ENCODE data around the gene ZBTB16. TPM values are rescaled to one million over a fixed set of nuclear protein-coding genes. Genes with fewer than 3 reads are reported as not detected.

Gene ZBTB16
- total RNA-seq, 1 donor from 2014 or later: 39.4 TPM

DNA sequence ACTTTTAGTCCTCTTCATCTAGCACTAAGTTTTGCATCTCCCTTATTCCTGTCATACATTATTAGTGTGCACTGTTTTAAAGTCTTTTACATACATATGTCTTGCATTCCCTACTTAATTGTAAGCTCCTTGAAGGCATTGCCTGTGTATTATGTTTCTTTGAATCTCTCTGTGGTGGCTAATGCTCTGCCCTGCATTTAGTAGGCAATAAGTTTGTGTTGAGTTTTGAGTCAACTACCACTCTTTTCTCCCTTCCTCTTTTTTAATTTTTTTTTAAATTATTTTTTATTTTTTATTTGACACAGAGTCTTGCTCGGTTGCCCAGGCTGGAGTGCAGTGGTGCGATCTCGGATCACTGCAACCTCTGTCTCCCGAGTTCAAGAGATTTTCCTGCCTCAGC, 78.9 kb downstream of the ZBTB16 start:
- no peak overlapping the region for H3K4me3 Mint-ChIP-seq
- no peak overlapping the region for H3K27ac Mint-ChIP-seq (ENCODE audit: unreplicated experiment)
- no peaks in the 10 kb centered on the region for H3K27me3 Mint-ChIP-seq (ENCODE audit: low read depth)
- H3K9me3 Mint-ChIP-seq: no peaks in the 10 kb centered on the region
- TF ChIP-seq, protein P1, sequence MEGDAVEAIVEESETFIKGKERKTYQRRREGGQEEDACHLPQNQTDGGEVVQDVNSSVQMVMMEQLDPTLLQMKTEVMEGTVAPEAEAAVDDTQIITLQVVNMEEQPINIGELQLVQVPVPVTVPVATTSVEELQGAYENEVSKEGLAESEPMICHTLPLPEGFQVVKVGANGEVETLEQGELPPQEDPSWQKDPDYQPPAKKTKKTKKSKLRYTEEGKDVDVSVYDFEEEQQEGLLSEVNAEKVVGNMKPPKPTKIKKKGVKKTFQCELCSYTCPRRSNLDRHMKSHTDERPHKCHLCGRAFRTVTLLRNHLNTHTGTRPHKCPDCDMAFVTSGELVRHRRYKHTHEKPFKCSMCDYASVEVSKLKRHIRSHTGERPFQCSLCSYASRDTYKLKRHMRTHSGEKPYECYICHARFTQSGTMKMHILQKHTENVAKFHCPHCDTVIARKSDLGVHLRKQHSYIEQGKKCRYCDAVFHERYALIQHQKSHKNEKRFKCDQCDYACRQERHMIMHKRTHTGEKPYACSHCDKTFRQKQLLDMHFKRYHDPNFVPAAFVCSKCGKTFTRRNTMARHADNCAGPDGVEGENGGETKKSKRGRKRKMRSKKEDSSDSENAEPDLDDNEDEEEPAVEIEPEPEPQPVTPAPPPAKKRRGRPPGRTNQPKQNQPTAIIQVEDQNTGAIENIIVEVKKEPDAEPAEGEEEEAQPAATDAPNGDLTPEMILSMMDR (conservative IDR thresholded peaks at IDR 0.05): no peak
- peaks cover 88% of the 10 kb centered on the region for H3K4me1 Mint-ChIP-seq
- DNase-seq (ENCODE audit: low read depth, low spot score): no peak
- peaks cover 11% of the 10 kb centered on the region for H3K36me3 Mint-ChIP-seq (ENCODE audit: low read depth)

DNA sequence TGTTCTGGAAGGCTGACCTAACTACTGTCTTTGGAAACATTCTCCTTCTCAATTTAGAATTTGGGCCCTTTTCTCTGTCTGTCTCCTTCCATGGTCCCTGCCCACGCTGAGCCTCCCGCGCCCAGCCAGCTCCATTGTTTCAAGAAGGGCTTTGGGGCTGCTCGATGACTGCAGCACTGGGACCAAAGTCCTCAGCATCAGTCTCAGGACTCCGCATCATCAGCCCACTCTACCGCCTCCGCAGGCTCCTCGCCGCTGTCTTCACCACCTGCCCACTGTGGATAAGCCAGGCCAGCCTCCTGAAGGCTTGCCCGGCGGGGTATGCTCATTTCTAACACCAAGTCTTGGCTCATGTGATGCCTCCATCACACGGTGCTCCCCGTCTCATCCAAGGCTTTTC, 81.3 kb downstream of the ZBTB16 start:
- no peaks in the 10 kb centered on the region for H3K9me3 Mint-ChIP-seq
- no peaks in the 10 kb centered on the region for H3K27me3 Mint-ChIP-seq (ENCODE audit: low read depth)
- TF ChIP-seq, protein P1 (conservative IDR thresholded peaks at IDR 0.05): no peak
- no peak overlapping the region for H3K4me3 Mint-ChIP-seq
- H3K4me1 Mint-ChIP-seq: peaks cover 86% of the 10 kb centered on the region
- H3K27ac Mint-ChIP-seq (ENCODE audit: unreplicated experiment): no peak overlapping the region
- peaks cover 11% of the 10 kb centered on the region for H3K36me3 Mint-ChIP-seq (ENCODE audit: low read depth)
- DNase-seq (ENCODE audit: low read depth, low spot score): no peak

DNA sequence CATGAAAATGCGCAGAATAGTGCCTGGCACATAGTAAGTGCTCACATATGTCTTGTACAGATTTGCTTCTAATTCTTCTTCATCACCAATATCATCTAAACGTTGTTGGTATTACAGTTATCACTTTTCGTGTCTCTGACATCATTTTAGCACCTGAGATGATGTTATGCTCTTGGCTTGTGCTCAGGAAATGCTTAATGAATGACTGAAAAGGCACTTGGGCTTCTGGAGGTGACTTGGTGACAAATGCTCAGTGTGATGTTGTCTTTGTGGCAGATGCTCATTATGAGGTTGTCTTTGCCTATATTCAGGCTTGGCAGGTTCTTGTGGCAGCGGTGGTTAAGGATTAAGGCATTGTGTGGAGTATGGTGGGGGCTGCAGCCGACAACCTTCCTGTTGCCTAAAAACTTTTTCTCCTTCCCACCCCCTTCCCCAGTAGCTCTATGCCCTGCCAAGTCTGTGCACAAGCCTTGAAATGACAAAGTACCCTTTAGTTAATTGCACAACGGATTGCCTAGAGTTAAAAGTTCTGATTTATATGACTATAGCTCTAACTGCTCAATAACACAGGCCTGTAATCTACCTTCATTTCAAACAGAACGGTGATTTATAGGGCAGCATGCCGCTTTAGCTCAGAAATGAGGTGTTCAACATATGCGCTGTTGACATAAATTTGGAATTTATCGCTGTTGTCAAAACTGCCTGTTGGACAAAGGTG, 82.5 kb downstream of the ZBTB16 start:
- no peaks in the 10 kb centered on the region for H3K9me3 Mint-ChIP-seq
- no peak overlapping the region for H3K4me3 Mint-ChIP-seq
- peaks cover 11% of the 10 kb centered on the region for H3K36me3 Mint-ChIP-seq (ENCODE audit: low read depth)
- H3K4me1 Mint-ChIP-seq: peaks cover 78% of the 10 kb centered on the region
- TF ChIP-seq, protein P1 (conservative IDR thresholded peaks at IDR 0.05): no peak
- no peak overlapping the region for H3K27ac Mint-ChIP-seq (ENCODE audit: unreplicated experiment)
- no peak for DNase-seq (ENCODE audit: low read depth, low spot score)
- no peaks in the 10 kb centered on the region for H3K27me3 Mint-ChIP-seq (ENCODE audit: low read depth)

DNA sequence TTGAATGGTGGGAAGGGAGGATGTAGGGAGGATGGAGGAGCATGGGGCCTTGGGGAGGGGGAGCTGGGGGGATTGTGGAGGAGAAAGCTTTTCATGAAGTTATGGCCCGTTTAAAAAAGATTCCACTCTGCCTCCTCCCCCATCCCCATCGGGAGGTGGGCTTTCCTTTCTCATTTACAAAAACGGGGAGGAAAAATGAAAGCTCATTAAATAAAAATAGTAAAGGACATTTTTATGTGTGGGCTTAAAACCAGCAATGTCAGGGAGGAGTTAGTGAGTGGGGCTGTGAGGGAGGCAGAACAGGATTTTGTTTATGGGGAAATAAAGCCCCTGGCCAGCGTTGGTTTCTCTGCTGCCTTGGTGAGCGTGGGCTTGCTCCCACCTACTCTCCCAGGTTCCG, 83.2 kb downstream of the ZBTB16 start:
- Mint-ChIP-seq H3K27ac (ENCODE audit: unreplicated experiment) (no peak overlapping the region), H3K4me1 (peaks cover 77% of the 10 kb centered on the region), H3K9me3 (no peaks in the 10 kb centered on the region), H3K4me3 (no peak overlapping the region), H3K27me3 (ENCODE audit: low read depth) (no peaks in the 10 kb centered on the region), H3K36me3 (ENCODE audit: low read depth) (peaks cover 11% of the 10 kb centered on the region)
- no peak for DNase-seq (ENCODE audit: low read depth, low spot score)
- TF ChIP-seq, protein P1 (conservative IDR thresholded peaks at IDR 0.05): no peak

DNA sequence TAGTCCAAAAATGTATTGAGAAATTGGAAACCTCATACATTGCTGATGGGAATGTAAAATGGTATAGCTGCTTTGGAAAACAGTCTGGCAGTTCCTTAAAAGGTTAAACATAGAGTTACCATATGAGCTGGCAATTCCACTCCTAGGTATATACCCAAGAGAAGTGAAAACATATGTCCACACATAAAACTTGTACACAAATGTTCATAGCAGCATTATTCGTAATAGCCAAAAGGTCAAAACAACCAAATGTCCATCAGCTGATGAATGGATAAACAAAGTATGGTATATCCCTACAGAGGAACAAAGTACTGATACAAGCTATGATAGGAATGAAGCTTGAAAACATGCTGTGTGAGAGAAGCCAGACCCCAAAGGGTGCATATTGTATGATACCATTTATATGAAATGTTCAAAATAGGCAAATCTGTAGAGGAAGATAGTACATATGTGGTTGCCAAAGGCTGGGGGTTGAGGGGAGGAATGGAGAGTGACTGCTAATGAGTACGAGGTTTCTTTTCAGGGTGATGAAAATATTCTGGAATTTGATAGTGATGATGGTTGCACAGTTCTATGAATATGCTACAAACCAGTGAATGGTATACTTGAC, 85.8 kb downstream of the ZBTB16 start:
- no peak for DNase-seq (ENCODE audit: low read depth, low spot score)
- Mint-ChIP-seq H3K27ac (ENCODE audit: unreplicated experiment) (no peak overlapping the region), H3K4me3 (no peak overlapping the region), H3K4me1 (peaks cover 70% of the 10 kb centered on the region), H3K9me3 (no peaks in the 10 kb centered on the region), H3K27me3 (ENCODE audit: low read depth) (no peaks in the 10 kb centered on the region), H3K36me3 (ENCODE audit: low read depth) (peaks cover 6% of the 10 kb centered on the region)
- TF ChIP-seq, protein P1 (conservative IDR thresholded peaks at IDR 0.05): no peak
